SH-SY5Y (cell line): ENCODE data around the gene NPEPL1.

Experiments
- GATA2 ChIP-seq: IDR thresholded peaks from 2 replicates; pipeline ENCODE4 v1.6.1; 2011; ENCODE audit warnings: mild to moderate bottlenecking, low read depth, low read length
- GATA3 ChIP-seq: IDR thresholded peaks from 2 replicates; pipeline ENCODE4 v1.6.1; 2011; ENCODE audit warnings: low read depth, mild to moderate bottlenecking, low read length, moderate library complexity

NPEPL1 gene

GRCh38 chr20:58715801-58716475 lies 23.3 kb downstream of the NPEPL1 start:
- no peak for TF ChIP-seq GATA2
- no peak for TF ChIP-seq GATA3

- TF ChIP-seq GATA3 (no peak), GATA2 (no peak)
Observed at GRCh38 chr20:58716476-58717277, 24.1 kb downstream of the NPEPL1 start.

- TF ChIP-seq GATA2: no peak
- TF ChIP-seq GATA3: no peak
Observed at GRCh38 chr20:58717278-58718091, 24.9 kb downstream of the NPEPL1 start.

- TF ChIP-seq GATA3: no peak
- TF ChIP-seq GATA2: no peak
Observed at GRCh38 chr20:58718121-58718563, 25.5 kb downstream of the NPEPL1 start.

- TF ChIP-seq GATA2: no peak
- no peak for TF ChIP-seq GATA3
Observed at GRCh38 chr20:58718729-58719128, 26.1 kb downstream of the NPEPL1 start.

GRCh38 chr20:58719258-58719657 lies 26.7 kb downstream of the NPEPL1 start:
- TF ChIP-seq GATA2: no peak
- no peak for TF ChIP-seq GATA3

- TF ChIP-seq GATA3 (no peak), GATA2 (no peak)
Observed at GRCh38 chr20:58719971-58720371, 27.4 kb downstream of the NPEPL1 start.

GRCh38 chr20:58720890-58721289 lies 28.3 kb downstream of the NPEPL1 start:
- no peak for TF ChIP-seq GATA2
- no peak for TF ChIP-seq GATA3

- TF ChIP-seq GATA2 (no peak), GATA3 (no peak)
Observed at GRCh38 chr20:58721951-58722778, 29.6 kb downstream of the NPEPL1 start.

- no peak for TF ChIP-seq GATA3
- TF ChIP-seq GATA2: no peak
Observed at GRCh38 chr20:58722877-58723627, 30.5 kb downstream of the NPEPL1 start.

GRCh38 chr20:58723628-58723984 lies 31.0 kb downstream of the NPEPL1 start:
- TF ChIP-seq GATA3 (no peak), GATA2 (no peak)

- TF ChIP-seq GATA2 (no peak), GATA3 (no peak)
Observed at GRCh38 chr20:58731192-58731591, 38.6 kb downstream of the NPEPL1 start.

- TF ChIP-seq GATA3 (no peak), GATA2 (no peak)
Observed at GRCh38 chr20:58737198-58737597, 44.6 kb downstream of the NPEPL1 start.
